GM23338 (cell line): ENCODE data around the gene MSL3B.

Experiments
- ATAC-seq: fragments of 200-7000 bp; cut with Tn5 transposase; 3 replicates; pipeline ENCODE4 v1.9.1; 2020
- DNase-seq: peaks from one replicate; pipeline ENCODE4 v3.0.0-alpha.2; 2015; ENCODE audit warnings: low spot score
- H2AFZ ChIP-seq: fragments of 200-600 bp; sonication (generic); 2 replicates; pipeline ENCODE4 v1.8.0; 2016; ENCODE audit warnings: antibody characterized with exemption, mild to moderate bottlenecking, moderate library complexity
- H3F3A ChIP-seq: fragments of 200-600 bp; sonication (generic); replicated peaks from 2 replicates; pipeline ENCODE4 v1.8.0; 2017; ENCODE audit warnings: antibody characterized with exemption, mixed run types, low read depth
- H3K27ac ChIP-seq: fragments of 200-600 bp; sonication (generic); 2 replicates; pipeline ENCODE4 v1.6.1; 2016; ENCODE audit warnings: low read depth
- H3K27me3 ChIP-seq: fragments of 200-600 bp; sonication (generic); 2 replicates; pipeline ENCODE4 v1.8.0; 2016; ENCODE audit warnings: mild to moderate bottlenecking, mixed run types, moderate library complexity; ENCODE audit not compliant: insufficient read depth
- H3K36me3 ChIP-seq: fragments of 200-600 bp; sonication (generic); 2 replicates; pipeline ENCODE4 v1.8.0; 2016; ENCODE audit warnings: mild to moderate bottlenecking; ENCODE audit not compliant: insufficient read depth
- H3K4me1 ChIP-seq: fragments of 200-600 bp; sonication (generic); 2 replicates; pipeline ENCODE4 v1.8.0; 2016; ENCODE audit warnings: mild to moderate bottlenecking, moderate library complexity; ENCODE audit not compliant: insufficient read depth
- H3K4me2 ChIP-seq: fragments of 200-600 bp; sonication (generic); 2 replicates; pipeline ENCODE4 v1.7.1; 2017; ENCODE audit warnings: mixed run types
- H3K4me3 ChIP-seq: fragments of 200-600 bp; sonication (generic); 2 replicates; pipeline ENCODE4 v1.6.1; 2016; ENCODE audit warnings: mixed run types
- H3K79me2 ChIP-seq: fragments of 200-600 bp; sonication (generic); replicated peaks from 2 replicates; pipeline ENCODE4 v1.8.0; 2017; ENCODE audit warnings: mild to moderate bottlenecking; ENCODE audit not compliant: insufficient read depth
- H3K9me2 ChIP-seq: fragments of 200-600 bp; sonication (generic); 2 replicates; pipeline ENCODE4 v1.8.0; 2017; ENCODE audit not compliant: insufficient read depth
- H4K20me1 ChIP-seq: fragments of 200-600 bp; sonication (generic); replicated peaks from 2 replicates; pipeline ENCODE4 v1.8.0; 2017; ENCODE audit warnings: mild to moderate bottlenecking; ENCODE audit not compliant: insufficient read depth
- H3K27ac Mint-ChIP-seq: 2 replicates; pipeline ENCODE4 v1.8.0; 2020; ENCODE audit warnings: inconsistent platforms, mild to moderate bottlenecking, moderate library complexity, mixed read lengths
- H3K27me3 Mint-ChIP-seq: 3 replicates; pipeline ENCODE4 v1.8.0; 2022; ENCODE audit warnings: low read depth, mild to moderate bottlenecking, moderate library complexity, mixed read lengths, inconsistent platforms; ENCODE audit not compliant: insufficient read depth, poor library complexity
- H3K36me3 Mint-ChIP-seq: 3 replicates; pipeline ENCODE4 v1.8.0; 2021; ENCODE audit warnings: low read depth, mild to moderate bottlenecking, inconsistent platforms, moderate library complexity, mixed read lengths
- H3K4me1 Mint-ChIP-seq: 3 replicates; pipeline ENCODE4 v1.8.0; 2020; ENCODE audit warnings: mild to moderate bottlenecking, inconsistent platforms, mixed read lengths
- H3K4me3 Mint-ChIP-seq: 3 replicates; pipeline ENCODE4 v1.8.0; 2021; ENCODE audit warnings: moderate library complexity, mild to moderate bottlenecking, inconsistent platforms, mixed read lengths
- H3K9me3 Mint-ChIP-seq: 3 replicates; pipeline ENCODE4 v1.8.0; 2020; ENCODE audit warnings: moderate library complexity, mild to moderate bottlenecking, inconsistent platforms, mixed read lengths
- CREB1 ChIP-seq: fragments of 250-450 bp; sonication (Bioruptor Pico); IDR thresholded peaks from 2 replicates; pipeline ENCODE4 v1.5.0; 2020; ENCODE audit warnings: low read depth, mild to moderate bottlenecking, moderate library complexity
- EZH2 ChIP-seq: fragments of 200-600 bp; sonication (generic); IDR thresholded peaks from one replicate; pipeline ENCODE4 v1.8.0; 2017; ENCODE audit warnings: antibody characterized with exemption, mild to moderate bottlenecking, low read depth; ENCODE audit not compliant: unreplicated experiment
- NANOG ChIP-seq: IDR thresholded peaks from 2 replicates; pipeline ENCODE4 v1.6.1; 2016; ENCODE audit warnings: antibody characterized with exemption, borderline replicate concordance
- ZNF114 ChIP-seq: fragments of 250-450 bp; sonication (Bioruptor Pico); IDR thresholded peaks from 2 replicates; pipeline ENCODE4 v1.5.0; 2020; ENCODE audit warnings: mild to moderate bottlenecking, moderate library complexity
- TF ChIP-seq, protein P1 (sequence below), 2 experiments: fragments of 200-600 bp in 1 of 2; sonication (generic) in 1 of 2; conservative IDR thresholded peaks; 2 replicates each; pipeline versions ENCODE4 v1.5.1 to v1.6.1; 2016 to 2017; ENCODE audit warnings: antibody characterized with exemption in 2 of 2, low read depth in 2 of 2, mild to moderate bottlenecking in 2 of 2, moderate library complexity in 1 of 2
- TF ChIP-seq, protein P2 (sequence below): fragments of 250-450 bp; sonication (Bioruptor Pico); IDR thresholded peaks from 2 replicates; pipeline ENCODE4 v1.5.0; 2020; ENCODE audit warnings: mild to moderate bottlenecking, moderate library complexity

MSL3B gene

DNA sequence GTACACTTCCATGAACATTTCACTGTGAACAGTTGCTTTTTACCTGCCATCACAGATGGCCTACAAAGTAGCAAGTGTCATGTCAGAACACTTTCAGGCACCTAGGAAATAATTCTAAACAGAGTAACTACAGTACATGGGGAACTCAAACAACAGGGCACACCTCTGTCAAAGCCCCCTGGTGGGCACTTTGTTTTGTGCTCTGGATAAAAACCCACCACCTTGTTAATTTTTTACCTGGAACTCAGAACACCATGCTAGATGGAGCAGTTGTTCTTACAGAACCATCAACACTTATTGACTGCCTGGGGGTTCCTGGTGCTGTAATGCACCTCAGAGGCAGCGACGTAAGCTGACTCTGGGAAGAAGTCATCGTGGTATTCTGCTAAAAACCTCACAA is 2.3 kb downstream of the MSL3B start:
- Mint-ChIP-seq H3K4me1 (peaks cover 14% of the 10 kb centered on the region), H3K27me3 (peaks cover 7% of the 10 kb centered on the region), H3K9me3 (peaks cover 17% of the 10 kb centered on the region; the same call in 2 of the 3 replicates), H3K36me3 (peaks cover 34% of the 10 kb centered on the region), H3K27ac (no peak overlapping the region), H3K4me3 (no peak overlapping the region)
- Histone ChIP-seq H3K36me3 (no peaks in the 10 kb centered on the region), H3K4me3 (no peak overlapping the region), H3K4me2 (peak overlapping the region; percentile 12; the same call in 1 of the 2 replicates), H4K20me1 (no peaks in the 10 kb centered on the region; the same call in 1 of the 2 replicates), H3K9me2 (0 out of 2 replicates have a peak, but pooled peaks cover 5% of the 10 kb centered on the region), H3K79me2 (peaks cover 17% of the 10 kb centered on the region), H3F3A (no peaks in the 10 kb centered on the region), H2AFZ (no peak overlapping the region), H3K27ac (no peak overlapping the region), H3K27me3 (peaks cover 2% of the 10 kb centered on the region; the same call in 1 of the 2 replicates), H3K4me1 (peaks cover 6% of the 10 kb centered on the region)
- ATAC-seq (peak; percentile 52; the same call in 2 of the 3 replicates), DNase-seq (peak; percentile 71)
- no peak for TF ChIP-seq EZH2
- no peak for TF ChIP-seq NANOG
- TF ChIP-seq, protein P1, sequence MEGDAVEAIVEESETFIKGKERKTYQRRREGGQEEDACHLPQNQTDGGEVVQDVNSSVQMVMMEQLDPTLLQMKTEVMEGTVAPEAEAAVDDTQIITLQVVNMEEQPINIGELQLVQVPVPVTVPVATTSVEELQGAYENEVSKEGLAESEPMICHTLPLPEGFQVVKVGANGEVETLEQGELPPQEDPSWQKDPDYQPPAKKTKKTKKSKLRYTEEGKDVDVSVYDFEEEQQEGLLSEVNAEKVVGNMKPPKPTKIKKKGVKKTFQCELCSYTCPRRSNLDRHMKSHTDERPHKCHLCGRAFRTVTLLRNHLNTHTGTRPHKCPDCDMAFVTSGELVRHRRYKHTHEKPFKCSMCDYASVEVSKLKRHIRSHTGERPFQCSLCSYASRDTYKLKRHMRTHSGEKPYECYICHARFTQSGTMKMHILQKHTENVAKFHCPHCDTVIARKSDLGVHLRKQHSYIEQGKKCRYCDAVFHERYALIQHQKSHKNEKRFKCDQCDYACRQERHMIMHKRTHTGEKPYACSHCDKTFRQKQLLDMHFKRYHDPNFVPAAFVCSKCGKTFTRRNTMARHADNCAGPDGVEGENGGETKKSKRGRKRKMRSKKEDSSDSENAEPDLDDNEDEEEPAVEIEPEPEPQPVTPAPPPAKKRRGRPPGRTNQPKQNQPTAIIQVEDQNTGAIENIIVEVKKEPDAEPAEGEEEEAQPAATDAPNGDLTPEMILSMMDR (conservative IDR thresholded peaks at IDR 0.05; ENCODE audit: low read depth in 2 of 2) = peak; percentile 39 to 63
- no peak for TF ChIP-seq ZNF114 (CRISPR knock-in tag)
- TF ChIP-seq CREB1 (CRISPR knock-in tag) = no peak

DNA sequence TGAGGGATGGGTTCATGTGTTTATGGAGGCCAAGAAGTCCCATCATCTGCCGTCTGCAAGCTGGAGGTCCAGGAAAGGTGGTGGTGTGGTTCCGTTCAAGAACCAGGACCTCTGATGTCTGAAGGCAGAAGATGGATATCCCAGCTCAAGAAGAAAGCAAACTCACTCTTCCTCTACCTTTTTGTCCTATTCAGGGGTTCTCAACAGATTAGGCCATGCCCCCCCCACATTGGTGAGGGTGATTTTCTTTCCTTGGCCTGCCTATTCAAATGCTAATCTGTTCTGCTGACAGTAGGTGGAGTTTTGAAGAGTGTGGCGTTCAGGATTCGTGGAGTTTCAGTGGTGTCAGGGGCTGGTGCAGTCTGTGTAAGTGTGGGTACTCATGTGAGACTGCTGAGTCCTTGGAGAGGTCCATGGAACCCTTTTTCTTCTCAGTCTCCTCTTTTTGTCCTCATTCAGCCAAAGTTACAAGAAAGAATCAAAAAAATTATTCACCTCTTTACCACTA is 5.9 kb downstream of the MSL3B start:
- H3F3A ChIP-seq = no peaks in the 10 kb centered on the region
- Mint-ChIP-seq H3K27me3 (peaks cover 1% of the 10 kb centered on the region), H3K36me3 (peaks cover 26% of the 10 kb centered on the region), H3K4me1 (peaks cover 14% of the 10 kb centered on the region), H3K4me3 (no peak overlapping the region), H3K9me3 (peaks cover 3% of the 10 kb centered on the region; the same call in 2 of the 3 replicates), H3K27ac (peak overlapping the region; percentile 78)
- peak overlapping the region; percentile 57; the same call in 1 of the 2 replicates for H3K4me2 ChIP-seq
- no peaks in the 10 kb centered on the region for H3K27me3 ChIP-seq
- peaks cover 14% of the 10 kb centered on the region for H3K79me2 ChIP-seq
- DNase-seq (peak; percentile 26), ATAC-seq (peak; percentile 53; the same call in 2 of the 3 replicates)
- no peak overlapping the region for H2AFZ ChIP-seq
- H3K4me3 ChIP-seq = no peak overlapping the region
- no peaks in the 10 kb centered on the region for H3K36me3 ChIP-seq
- H3K27ac ChIP-seq = no peak overlapping the region
- peaks cover 6% of the 10 kb centered on the region for H3K4me1 ChIP-seq
- H3K9me2 ChIP-seq = 0 out of 2 replicates have a peak, but pooled peaks cover 5% of the 10 kb centered on the region
- no peaks in the 10 kb centered on the region; the same call in 1 of the 2 replicates for H4K20me1 ChIP-seq
- TF ChIP-seq, protein P2, sequence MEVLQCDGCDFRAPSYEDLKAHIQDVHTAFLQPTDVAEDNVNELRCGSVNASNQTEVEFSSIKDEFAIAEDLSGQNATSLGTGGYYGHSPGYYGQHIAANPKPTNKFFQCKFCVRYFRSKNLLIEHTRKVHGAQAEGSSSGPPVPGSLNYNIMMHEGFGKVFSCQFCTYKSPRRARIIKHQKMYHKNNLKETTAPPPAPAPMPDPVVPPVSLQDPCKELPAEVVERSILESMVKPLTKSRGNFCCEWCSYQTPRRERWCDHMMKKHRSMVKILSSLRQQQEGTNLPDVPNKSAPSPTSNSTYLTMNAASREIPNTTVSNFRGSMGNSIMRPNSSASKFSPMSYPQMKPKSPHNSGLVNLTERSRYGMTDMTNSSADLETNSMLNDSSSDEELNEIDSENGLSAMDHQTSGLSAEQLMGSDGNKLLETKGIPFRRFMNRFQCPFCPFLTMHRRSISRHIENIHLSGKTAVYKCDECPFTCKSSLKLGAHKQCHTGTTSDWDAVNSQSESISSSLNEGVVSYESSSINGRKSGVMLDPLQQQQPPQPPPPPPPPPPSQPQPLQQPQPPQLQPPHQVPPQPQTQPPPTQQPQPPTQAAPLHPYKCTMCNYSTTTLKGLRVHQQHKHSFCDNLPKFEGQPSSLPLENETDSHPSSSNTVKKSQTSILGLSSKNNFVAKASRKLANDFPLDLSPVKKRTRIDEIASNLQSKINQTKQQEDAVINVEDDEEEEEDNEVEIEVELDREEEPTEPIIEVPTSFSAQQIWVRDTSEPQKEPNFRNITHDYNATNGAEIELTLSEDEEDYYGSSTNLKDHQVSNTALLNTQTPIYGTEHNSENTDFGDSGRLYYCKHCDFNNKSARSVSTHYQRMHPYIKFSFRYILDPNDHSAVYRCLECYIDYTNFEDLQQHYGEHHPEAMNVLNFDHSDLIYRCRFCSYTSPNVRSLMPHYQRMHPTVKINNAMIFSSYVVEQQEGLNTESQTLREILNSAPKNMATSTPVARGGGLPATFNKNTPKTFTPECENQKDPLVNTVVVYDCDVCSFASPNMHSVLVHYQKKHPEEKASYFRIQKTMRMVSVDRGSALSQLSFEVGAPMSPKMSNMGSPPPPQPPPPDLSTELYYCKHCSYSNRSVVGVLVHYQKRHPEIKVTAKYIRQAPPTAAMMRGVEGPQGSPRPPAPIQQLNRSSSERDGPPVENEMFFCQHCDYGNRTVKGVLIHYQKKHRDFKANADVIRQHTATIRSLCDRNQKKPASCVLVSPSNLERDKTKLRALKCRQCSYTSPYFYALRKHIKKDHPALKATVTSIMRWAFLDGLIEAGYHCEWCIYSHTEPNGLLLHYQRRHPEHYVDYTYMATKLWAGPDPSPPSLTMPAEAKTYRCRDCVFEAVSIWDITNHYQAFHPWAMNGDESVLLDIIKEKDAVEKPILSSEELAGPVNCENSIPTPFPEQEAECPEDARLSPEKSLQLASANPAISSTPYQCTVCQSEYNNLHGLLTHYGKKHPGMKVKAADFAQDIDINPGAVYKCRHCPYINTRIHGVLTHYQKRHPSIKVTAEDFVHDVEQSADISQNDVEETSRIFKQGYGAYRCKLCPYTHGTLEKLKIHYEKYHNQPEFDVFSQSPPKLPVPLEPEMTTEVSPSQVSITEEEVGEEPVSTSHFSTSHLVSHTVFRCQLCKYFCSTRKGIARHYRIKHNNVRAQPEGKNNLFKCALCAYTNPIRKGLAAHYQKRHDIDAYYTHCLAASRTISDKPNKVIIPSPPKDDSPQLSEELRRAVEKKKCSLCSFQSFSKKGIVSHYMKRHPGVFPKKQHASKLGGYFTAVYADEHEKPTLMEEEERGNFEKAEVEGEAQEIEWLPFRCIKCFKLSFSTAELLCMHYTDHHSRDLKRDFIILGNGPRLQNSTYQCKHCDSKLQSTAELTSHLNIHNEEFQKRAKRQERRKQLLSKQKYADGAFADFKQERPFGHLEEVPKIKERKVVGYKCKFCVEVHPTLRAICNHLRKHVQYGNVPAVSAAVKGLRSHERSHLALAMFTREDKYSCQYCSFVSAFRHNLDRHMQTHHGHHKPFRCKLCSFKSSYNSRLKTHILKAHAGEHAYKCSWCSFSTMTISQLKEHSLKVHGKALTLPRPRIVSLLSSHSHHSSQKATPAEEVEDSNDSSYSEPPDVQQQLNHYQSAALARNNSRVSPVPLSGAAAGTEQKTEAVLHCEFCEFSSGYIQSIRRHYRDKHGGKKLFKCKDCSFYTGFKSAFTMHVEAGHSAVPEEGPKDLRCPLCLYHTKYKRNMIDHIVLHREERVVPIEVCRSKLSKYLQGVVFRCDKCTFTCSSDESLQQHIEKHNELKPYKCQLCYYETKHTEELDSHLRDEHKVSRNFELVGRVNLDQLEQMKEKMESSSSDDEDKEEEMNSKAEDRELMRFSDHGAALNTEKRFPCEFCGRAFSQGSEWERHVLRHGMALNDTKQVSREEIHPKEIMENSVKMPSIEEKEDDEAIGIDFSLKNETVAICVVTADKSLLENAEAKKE = peak; percentile 43; the same call in 1 of the 2 replicates
- no peak for TF ChIP-seq CREB1 (CRISPR knock-in tag)
